Fibroblast of the aortic adventitia (primary cell): Measurements from ENCODE around the gene CD300E. TPM values are rescaled to one million over a fixed set of nuclear protein-coding genes. Genes with fewer than 3 reads are reported as not detected.
"Not testable (repeated sequence)": the region's sequence is repeated elsewhere in the genome, so short reads cannot be mapped to it uniquely, and the experiment has no call there.

ENCODE experiments used
- DNase-seq: peaks from one replicate; pipeline ENCODE4 v3.0.0-alpha.2; 2010; ENCODE audit warnings: low read depth
- H3K4me3 ChIP-seq: 2 replicates; pipeline ENCODE4 v1.5.1; 2011; ENCODE audit warnings: low read depth, mild to moderate bottlenecking, control low read depth, low read length, moderate library complexity
- total RNA-seq: library from RNA; depleted of rRNA; stranded (reverse); fragments of >200 nt; gene quantifications from 2 replicates; pipeline ENCODE4 v1.2.3, GENCODE V29; 2012; ENCODE audit warnings: low replicate concordance
- TF ChIP-seq, protein P1 (sequence below): IDR thresholded peaks from 2 replicates; pipeline ENCODE4 v1.5.1; 2011; ENCODE audit warnings: mild to moderate bottlenecking, low read length, control low read depth, inconsistent platforms; ENCODE audit not compliant: insufficient read depth

Gene CD300E
- total RNA-seq, 1 donor = not detected

DNA sequence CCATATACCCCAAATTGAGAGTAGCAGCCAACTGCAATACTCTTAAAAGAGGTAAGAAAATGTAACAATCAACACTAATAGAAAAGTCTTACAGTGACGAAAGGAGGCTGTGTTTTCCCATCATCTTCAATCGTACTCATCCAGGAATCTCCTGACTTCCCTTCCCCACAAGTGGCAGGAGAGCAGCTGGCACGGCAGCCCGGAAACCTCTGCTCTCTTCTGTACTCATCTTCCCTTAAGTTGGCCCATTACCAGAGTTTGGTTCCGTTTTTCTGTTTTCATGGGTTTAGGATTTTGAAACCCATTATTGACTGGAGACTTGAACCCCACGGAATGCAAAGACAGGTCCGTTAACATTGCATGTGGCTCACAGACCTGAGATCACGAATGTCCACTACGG is 44.6 kb downstream of the CD300E start:
- TF ChIP-seq, protein P1, sequence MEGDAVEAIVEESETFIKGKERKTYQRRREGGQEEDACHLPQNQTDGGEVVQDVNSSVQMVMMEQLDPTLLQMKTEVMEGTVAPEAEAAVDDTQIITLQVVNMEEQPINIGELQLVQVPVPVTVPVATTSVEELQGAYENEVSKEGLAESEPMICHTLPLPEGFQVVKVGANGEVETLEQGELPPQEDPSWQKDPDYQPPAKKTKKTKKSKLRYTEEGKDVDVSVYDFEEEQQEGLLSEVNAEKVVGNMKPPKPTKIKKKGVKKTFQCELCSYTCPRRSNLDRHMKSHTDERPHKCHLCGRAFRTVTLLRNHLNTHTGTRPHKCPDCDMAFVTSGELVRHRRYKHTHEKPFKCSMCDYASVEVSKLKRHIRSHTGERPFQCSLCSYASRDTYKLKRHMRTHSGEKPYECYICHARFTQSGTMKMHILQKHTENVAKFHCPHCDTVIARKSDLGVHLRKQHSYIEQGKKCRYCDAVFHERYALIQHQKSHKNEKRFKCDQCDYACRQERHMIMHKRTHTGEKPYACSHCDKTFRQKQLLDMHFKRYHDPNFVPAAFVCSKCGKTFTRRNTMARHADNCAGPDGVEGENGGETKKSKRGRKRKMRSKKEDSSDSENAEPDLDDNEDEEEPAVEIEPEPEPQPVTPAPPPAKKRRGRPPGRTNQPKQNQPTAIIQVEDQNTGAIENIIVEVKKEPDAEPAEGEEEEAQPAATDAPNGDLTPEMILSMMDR = no peak
- H3K4me3 ChIP-seq = no peak overlapping the region
- no peak for DNase-seq

DNA sequence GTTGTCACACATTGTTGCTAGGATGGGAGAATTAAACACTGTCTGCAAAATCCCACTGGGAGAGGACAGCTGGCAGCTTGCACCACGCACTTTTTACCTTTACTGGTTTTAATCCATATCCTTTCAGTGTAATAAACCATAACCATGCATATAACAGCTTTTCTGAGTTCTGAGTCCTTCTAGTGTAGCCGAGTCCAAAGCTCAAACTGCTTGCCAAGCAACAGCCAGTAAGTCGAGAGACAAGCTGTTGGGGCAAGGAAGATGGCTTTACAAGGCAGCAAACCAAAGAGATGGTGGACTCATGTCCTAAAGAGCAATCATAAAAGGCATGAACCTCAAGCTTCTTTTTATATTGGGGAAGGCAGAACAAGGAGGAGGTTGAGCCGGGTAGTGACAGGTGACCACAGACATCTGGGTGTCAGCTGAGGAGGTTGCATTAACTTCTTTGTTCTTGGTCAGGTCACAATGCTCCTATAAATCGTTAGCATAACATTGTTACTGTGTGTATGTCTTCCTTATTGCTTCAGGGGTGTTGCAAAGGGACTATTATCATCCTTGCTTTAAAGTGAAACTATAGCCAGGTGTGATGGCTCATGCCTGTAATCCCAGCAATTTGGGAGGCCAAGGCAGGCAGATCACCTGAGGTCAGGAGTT is 48.9 kb downstream of the CD300E start:
- TF ChIP-seq, protein P1 = no peak
- DNase-seq = no peak
- no peak overlapping the region for H3K4me3 ChIP-seq

DNA sequence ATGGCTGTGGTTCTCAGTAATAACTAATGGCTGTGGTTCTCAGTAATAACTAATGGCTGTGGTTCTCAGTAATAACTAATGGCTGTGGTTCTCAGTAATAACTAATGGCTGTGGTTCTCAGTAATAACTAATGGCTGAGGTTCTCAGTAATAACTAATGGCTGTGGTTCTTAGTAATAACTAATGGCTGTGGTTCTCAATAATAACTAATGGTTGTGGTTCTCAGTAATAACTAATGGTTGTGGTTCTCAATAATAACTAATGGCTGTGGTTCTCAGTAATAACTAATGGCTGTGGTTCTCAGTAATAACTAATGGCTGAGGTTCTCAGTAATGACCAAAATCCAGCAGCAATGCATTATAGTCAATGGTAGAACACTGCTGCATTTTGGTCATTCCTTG is 49.9 kb downstream of the CD300E start:
- not testable (repeated sequence) for DNase-seq, H3K4me3 ChIP-seq

DNA sequence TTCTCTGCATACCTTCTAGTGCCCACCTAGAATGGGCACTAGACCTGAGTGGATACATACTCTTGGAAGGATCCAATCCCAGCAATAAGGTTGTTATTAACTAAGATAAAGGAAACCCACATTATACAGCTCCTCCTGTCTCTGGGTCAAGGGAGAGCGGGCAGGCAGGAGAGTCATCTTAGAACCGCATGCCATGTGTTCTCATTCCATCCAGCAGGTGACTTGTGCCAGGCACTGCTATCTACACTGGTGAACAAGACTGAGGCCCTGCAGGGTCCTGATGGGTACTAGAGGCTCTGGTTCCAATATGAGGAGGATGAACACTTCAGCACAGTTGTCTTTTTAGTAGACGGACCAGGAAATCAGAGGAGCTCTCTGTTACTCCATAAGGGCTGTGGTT is 50.4 kb downstream of the CD300E start:
- TF ChIP-seq, protein P1 = no peak
- DNase-seq = no peak
- H3K4me3 ChIP-seq = no peak overlapping the region

DNA sequence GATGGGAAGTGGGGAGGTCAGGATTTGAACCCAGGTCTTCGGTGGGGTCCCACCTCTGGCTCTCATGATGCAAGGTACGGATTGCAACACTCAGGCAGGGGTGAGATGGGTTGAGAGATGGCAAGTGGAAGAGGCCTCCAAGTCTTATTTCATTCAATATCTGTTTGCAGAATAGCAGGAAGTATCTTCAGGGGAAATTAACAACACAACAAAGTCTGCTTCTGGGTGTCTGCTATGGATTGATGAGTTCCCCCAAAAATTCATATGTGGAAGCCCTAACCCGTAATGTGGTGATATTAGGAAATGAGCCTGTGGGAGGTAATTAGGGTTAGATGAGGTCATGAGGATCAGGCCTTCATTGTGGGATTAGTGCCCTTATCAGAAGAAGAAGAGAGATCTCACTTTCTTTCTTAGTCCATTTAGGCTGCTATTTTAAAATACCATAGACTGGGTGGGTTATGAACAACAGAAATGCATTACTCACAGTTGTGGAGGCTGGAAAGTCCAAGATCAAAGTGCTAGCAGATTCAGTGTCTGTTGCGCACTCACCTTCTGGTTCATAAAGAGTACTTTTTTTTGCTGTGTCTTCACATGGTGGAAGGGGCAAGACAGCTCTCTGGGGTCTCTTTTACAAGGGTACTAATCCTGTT is 51.8 kb downstream of the CD300E start:
- TF ChIP-seq, protein P1 = no peak

DNA sequence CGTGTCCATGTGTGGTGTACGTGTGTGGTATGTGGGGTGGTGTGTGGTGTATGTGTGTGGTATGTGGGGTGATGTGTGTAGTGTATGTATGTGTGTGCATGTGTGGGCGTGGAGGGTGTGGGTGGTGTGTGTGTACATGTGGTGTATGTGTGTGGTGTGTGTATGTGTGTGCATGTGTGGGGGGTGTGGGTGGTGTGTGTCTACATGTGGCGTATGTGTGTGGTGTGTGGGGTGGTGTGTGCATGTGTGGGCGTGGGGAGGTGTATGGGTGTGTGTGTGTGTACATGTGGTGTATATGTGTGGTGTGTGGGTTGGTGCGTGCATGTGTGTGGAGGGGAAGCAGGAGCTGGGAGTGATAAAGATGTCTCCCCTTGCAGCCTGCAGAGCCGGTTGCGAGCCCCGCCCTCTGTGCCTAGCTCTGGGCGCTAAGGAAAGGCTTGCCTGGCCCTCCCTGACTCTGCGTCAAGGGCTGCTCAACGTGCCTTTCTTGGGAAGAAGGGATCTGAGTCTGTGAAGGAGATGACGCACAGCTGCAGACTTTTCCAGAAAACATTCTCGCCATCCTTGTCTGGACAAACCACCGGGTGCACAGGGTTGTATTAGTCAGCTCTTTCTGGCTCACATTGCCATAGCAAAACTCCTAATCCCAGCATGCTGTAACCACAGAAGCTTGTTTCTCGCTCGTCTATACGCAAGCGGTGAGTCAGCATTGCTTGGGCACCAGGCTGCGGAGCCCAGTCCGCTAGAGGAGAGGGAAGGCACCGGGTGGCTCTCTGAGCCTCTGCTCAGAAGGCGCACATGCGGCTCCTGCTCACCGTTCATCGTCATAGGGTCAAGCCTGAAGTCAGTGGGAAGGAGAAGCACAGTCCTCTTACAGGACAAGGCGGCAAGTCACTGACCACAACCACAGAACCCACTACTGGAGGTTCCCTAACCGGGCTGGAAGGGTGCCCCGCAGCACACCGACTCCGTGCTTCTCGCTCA is 54.2 kb downstream of the CD300E start:
- DNase-seq = peak; percentile 94
- TF ChIP-seq, protein P1 = no peak
- H3K4me3 ChIP-seq = no peak overlapping the region

More for the DNA sequence above, 51.8 kb downstream of the CD300E start:
- DNase-seq = no peak
- no peak overlapping the region for H3K4me3 ChIP-seq
